Measurements from ENCODE around the gene ZNF385C.

ZNF385C gene

GRCh38 chr17:42122371-42123303 is 24.4 kb upstream of the ZNF385C start, which contains the start of gene HSPB9:
HSPB9 (plus strand) TSS chr17:42122804; CDS start chr17:42122851, 47 bp downstream.
- no peak for DNase-seq

GRCh38 chr17:42120770-42121769 is 22.8 kb upstream of the ZNF385C start, which contains the start of gene KAT2A:
KAT2A (minus strand) TSS chr17:42121367; CDS start chr17:42121304, 63 bp downstream.
- DNase-seq, result no peak

- DNase-seq, result no peak
Measured at GRCh38 chr17:42120161-42120769, 22.0 kb upstream of the ZNF385C start.

- DNase-seq, result no peak
Measured at GRCh38 chr17:42119301-42119700, 21.0 kb upstream of the ZNF385C start.

GRCh38 chr17:42118545-42118944 is 20.3 kb upstream of the ZNF385C start:
- DNase-seq, result no peak

GRCh38 chr17:42118126-42118510 is 19.8 kb upstream of the ZNF385C start:
- DNase-seq, result no peak

- DNase-seq, result no peak
Measured at GRCh38 chr17:42117397-42118125, 19.3 kb upstream of the ZNF385C start.

- DNase-seq, result peak; percentile 52
Measured at GRCh38 chr17:42116705-42117396, 18.6 kb upstream of the ZNF385C start.

- DNase-seq, result no peak
Measured at GRCh38 chr17:42114118-42114517, 15.8 kb upstream of the ZNF385C start.

GRCh38 chr17:42113293-42114069 is 15.2 kb upstream of the ZNF385C start:
- DNase-seq, result no peak

GRCh38 chr17:42112552-42113176 is 14.4 kb upstream of the ZNF385C start, which contains the start of gene DHX58:
DHX58 (minus strand) TSS chr17:42112714; CDS start chr17:42111892, 822 bp downstream.
- peak; percentile 80 for DNase-seq

- DNase-seq, result no peak
Measured at GRCh38 chr17:42111871-42112551, 13.7 kb upstream of the ZNF385C start.

- DNase-seq, result no peak
Measured at GRCh38 chr17:42111265-42111636, 13.0 kb upstream of the ZNF385C start.

- no peak for DNase-seq
Measured at GRCh38 chr17:42110301-42111264, 12.3 kb upstream of the ZNF385C start.

- no peak for DNase-seq
Measured at GRCh38 chr17:42109086-42109485, 10.8 kb upstream of the ZNF385C start.

GRCh38 chr17:42107597-42108576 is 9.6 kb upstream of the ZNF385C start:
- no peak for DNase-seq

GRCh38 chr17:42107124-42107523 is 8.9 kb upstream of the ZNF385C start:
- no peak for DNase-seq

All from SIG-M5 (cell line).